Fibroblast of the aortic adventitia (primary cell): ENCODE data around the gene YWHAE. TPM values are rescaled to one million over a fixed set of nuclear protein-coding genes. Genes with fewer than 3 reads are reported as not detected.
A peak's percentile ranks its signal among the peaks of the same experiment; 100 is the strongest.

Source experiments
- DNase-seq: peaks from one replicate; pipeline ENCODE4 v3.0.0-alpha.2; 2010; ENCODE audit warnings: low read depth
- H3K4me3 ChIP-seq: 2 replicates; pipeline ENCODE4 v1.5.1; 2011; ENCODE audit warnings: low read depth, mild to moderate bottlenecking, control low read depth, low read length, moderate library complexity
- total RNA-seq: library from RNA; depleted of rRNA; stranded (reverse); fragments of >200 nt; gene quantifications from 2 replicates; pipeline ENCODE4 v1.2.3, GENCODE V29; 2012; ENCODE audit warnings: low replicate concordance
- TF ChIP-seq, protein P1 (sequence below): IDR thresholded peaks from 2 replicates; pipeline ENCODE4 v1.5.1; 2011; ENCODE audit warnings: mild to moderate bottlenecking, low read length, control low read depth, inconsistent platforms; ENCODE audit not compliant: insufficient read depth

Gene YWHAE
- total RNA-seq, 1 donor: 628 TPM

DNA sequence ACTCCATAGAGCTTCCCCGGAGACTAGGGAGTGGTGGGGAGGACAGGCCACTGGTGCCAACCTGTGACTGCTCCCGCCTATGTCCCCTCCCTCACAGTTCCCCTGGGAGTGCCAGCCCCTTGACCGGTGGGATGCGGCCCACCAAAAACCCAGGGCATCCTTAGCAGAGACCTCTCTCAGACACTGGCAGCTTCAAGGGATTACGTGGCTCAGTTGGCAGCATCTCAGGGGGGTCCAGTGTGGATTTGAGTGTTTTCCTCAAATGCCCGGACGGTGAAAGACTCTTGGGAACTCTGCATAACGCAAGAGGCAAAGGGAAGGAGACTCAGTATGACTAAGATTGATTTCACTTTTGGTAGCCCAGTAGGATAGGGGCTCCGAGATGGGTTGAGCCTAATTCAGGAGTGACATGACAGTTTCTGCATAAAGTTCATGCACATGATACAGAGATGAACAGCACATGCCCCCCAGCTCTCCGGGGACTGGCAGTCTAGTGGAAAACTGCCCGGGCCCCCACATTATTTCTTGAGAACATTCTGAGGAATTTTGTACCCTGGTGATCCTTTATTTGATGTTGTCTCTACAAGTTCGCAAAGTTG is 70.2 kb downstream of the YWHAE start:
- TF ChIP-seq, protein P1, sequence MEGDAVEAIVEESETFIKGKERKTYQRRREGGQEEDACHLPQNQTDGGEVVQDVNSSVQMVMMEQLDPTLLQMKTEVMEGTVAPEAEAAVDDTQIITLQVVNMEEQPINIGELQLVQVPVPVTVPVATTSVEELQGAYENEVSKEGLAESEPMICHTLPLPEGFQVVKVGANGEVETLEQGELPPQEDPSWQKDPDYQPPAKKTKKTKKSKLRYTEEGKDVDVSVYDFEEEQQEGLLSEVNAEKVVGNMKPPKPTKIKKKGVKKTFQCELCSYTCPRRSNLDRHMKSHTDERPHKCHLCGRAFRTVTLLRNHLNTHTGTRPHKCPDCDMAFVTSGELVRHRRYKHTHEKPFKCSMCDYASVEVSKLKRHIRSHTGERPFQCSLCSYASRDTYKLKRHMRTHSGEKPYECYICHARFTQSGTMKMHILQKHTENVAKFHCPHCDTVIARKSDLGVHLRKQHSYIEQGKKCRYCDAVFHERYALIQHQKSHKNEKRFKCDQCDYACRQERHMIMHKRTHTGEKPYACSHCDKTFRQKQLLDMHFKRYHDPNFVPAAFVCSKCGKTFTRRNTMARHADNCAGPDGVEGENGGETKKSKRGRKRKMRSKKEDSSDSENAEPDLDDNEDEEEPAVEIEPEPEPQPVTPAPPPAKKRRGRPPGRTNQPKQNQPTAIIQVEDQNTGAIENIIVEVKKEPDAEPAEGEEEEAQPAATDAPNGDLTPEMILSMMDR: no peak
- DNase-seq: no peak
- H3K4me3 ChIP-seq: no peak overlapping the region

DNA sequence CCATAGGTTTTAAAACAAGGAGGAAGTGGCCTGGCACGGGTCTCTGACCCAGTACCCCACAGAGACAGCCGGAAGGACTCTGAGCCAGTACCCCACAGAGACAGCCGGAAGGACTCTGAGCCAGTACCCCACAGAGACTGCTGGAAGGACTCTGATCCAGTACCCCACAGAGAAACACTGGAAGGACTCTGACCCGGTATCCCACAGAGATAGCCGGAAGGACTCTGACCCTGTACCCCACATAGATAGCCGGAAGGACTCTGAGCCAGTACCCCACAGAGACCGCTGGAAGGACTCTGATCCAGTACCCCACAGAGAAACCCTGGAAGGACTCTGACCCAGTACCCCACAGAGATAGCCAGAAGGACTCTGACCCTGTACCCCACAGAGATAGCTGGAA is 71.6 kb downstream of the YWHAE start:
- TF ChIP-seq, protein P1: no peak
- no peak for DNase-seq
- no peak overlapping the region for H3K4me3 ChIP-seq

DNA sequence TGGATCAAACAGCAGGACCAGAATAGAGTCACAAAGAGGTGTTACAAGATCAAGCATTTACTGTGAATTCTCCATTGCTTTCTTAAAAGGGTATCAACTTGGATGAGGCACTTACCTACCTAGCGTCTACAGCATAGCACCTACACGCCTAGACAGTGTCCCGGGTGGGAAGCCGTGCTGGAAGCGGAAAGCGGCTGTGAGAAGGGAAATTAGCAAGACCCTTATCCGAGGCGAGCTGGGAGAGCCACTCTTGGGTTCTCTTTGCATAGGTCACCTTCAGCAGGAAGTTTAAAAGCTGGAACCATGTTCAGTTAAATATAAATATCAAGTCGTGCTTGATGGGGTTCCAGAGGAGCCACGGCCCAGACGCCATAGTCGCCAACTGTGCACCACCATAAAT is 74.3 kb downstream of the YWHAE start:
- DNase-seq: no peak
- TF ChIP-seq, protein P1: no peak
- H3K4me3 ChIP-seq: no peak overlapping the region

DNA sequence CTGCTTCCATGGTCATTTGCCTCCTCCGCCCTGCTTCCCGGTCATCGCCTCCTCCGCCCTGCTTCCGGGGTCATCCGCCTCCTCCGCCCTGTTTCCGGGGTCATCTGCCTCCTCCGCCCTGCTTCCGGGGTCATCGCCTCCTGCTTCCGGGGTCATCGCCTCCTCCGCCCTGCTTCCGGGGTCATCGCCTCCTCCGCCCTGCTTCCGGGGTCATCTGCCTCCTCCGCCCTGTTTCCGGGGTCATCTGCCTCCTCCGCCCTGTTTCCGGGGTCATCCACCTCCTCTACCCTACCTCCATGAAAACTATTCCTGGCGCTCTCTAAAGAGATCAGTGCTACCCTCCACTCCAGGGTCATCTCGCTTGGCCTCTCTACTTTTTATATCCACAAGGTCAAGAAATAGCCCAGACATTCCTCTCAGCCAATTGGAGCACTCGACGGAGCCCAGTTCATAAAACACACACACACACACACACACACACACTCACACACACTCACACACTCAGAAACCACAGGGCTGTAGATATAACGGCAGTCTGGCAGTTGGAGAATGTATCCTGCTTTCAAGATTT is 75.7 kb downstream of the YWHAE start:
- DNase-seq: no peak
- no peak overlapping the region for H3K4me3 ChIP-seq
- TF ChIP-seq, protein P1: no peak

DNA sequence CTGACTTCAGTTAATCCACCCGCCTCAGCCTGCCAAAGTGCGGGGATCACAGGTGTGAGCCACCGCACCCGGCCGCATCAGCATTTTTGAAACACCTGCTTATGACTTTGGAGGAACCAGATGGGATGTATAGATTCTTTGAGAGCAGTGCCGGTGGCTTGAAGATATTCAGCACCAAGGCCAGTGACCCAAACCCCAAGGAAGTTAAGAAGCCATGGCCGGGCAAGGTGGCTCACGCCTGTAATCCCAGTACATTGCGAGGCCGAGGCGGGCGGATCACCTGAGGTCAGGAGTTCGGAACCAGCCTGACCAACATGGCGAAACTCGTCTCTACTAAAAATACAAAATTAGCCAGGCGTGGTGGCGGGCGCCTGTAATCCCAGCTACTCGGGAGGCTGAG is 76.7 kb downstream of the YWHAE start:
- peak; percentile 23 for DNase-seq
- TF ChIP-seq, protein P1: no peak
- no peak overlapping the region for H3K4me3 ChIP-seq

DNA sequence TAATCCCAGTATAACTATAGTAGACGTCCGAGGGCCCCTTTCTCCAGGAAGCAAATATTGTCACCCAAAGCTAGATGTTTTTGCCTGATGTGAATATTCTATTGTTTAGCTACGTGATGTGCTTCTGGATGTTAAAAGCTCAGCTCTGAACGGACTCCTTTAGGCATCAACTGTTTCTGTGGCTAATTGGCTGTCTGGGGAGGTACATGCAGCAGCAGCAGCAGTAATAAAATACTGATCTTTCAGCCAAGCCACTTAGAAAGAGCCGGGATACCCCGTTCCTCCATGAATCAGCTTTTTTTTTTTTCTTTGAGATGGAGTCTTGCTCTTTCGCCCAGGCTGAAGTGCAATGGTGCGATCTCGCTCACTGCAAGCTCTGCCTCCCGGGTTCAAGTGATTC is 77.5 kb downstream of the YWHAE start:
- DNase-seq: no peak
- TF ChIP-seq, protein P1: no peak
- no peak overlapping the region for H3K4me3 ChIP-seq

DNA sequence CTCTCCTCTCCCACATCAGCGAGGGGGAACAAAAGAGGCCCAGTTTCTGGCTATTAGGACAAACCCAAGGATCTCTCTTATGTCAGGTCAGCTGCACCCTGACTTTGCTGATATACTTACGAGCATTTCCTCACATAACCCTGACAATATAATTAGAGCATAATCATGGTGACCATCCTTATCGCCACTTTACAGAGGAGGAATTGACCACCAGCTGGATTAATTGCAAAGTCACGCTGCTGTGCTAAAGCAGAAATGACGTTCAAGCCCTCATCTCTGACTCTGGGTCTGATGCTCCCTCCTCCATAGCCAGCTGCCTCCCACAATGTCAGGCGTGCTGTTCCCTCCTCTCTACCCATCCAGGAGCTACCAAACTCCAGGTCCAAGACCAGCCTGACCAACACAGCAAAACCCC is 78.0 kb downstream of the YWHAE start:
- no peak overlapping the region for H3K4me3 ChIP-seq
- TF ChIP-seq, protein P1: no peak
- DNase-seq: no peak
